HEK293 (cell line): Measurements from ENCODE around the gene DAAM1.

Experiments
- CTCF ChIA-PET: fragments of 350-600 bp; formaldehyde crosslinking; extraction: SDS; loops from one replicate; lab custom pipeline; 2021; ENCODE audit warnings: antibody characterized with exemption; lab: Yijun Ruan, JAX
- POLR2A ChIA-PET: fragments of 300-600 bp; formaldehyde crosslinking; extraction: SDS; loops from one replicate; lab custom pipeline; 2020; ENCODE audit warnings: antibody characterized with exemption, inconsistent platforms; lab: Yijun Ruan, JAX
- H3K27ac ChIP-seq: fragments of 200-500 bp; sonication (Bioruptor generic); 2 replicates; pipeline ENCODE4 v1.5.1; 2014; ENCODE audit warnings: low read depth, low read length, control low read depth, inconsistent platforms; ENCODE audit errors: extremely low read depth
- H3K36me3 ChIP-seq, 2 experiments: fragments of 200-500 bp in 1 of 2; sonication (Bioruptor generic) in 1 of 2; 1 replicate in 1 of 2; 2 replicates in 1 of 2; pipeline ENCODE4 v1.5.1; 2014 to 2017; ENCODE audit warnings: inconsistent platforms in 2 of 2, low read length in 2 of 2; ENCODE audit not compliant: control insufficient read depth in 2 of 2, insufficient read depth in 1 of 2
- H3K4me1 ChIP-seq: fragments of 200-500 bp; sonication (Bioruptor generic); 2 replicates; pipeline ENCODE4 v1.5.1; 2014; ENCODE audit warnings: mild to moderate bottlenecking, low read length, inconsistent platforms; ENCODE audit not compliant: control insufficient read depth, insufficient read depth
- H3K4me3 ChIP-seq: 2 replicates; pipeline ENCODE4 v1.5.1; 2011; ENCODE audit warnings: low read depth, mild to moderate bottlenecking, control low read depth, low read length, moderate library complexity
- H3K9me3 ChIP-seq: fragments of 200-500 bp; sonication (Bioruptor generic); 2 replicates; pipeline ENCODE4 v1.5.1; 2014; ENCODE audit warnings: low read depth, low read length, inconsistent platforms; ENCODE audit not compliant: control insufficient read depth, insufficient read depth
- KLF16 ChIP-seq: fragments of 450-650 bp; formaldehyde crosslinking; IDR thresholded peaks from 2 replicates; pipeline ENCODE4 v1.5.1; 2017; ENCODE audit warnings: missing biosample characterization, missing genetic modification characterization
- ZNF112 ChIP-seq: fragments of 450-650 bp; formaldehyde crosslinking; IDR thresholded peaks from 2 replicates; pipeline ENCODE4 v1.5.0; 2017; ENCODE audit warnings: missing biosample characterization, missing genetic modification characterization
- ZNF24 ChIP-seq: fragments of 450-650 bp; formaldehyde crosslinking; IDR thresholded peaks from 2 replicates; pipeline ENCODE4 v1.5.1; 2016; ENCODE audit warnings: missing biosample characterization, missing genetic modification characterization
- ZNF335 ChIP-seq: fragments of 450-650 bp; formaldehyde crosslinking; conservative IDR thresholded peaks from 2 replicates; pipeline ENCODE4 v1.5.1; 2016; ENCODE audit warnings: missing biosample characterization, missing genetic modification characterization
- ZNF394 ChIP-seq: fragments of 450-650 bp; formaldehyde crosslinking; IDR thresholded peaks from 2 replicates; pipeline ENCODE4 v1.5.1; 2016; ENCODE audit warnings: missing biosample characterization, missing genetic modification characterization, mild to moderate bottlenecking, moderate library complexity, borderline replicate concordance
- ZNF426 ChIP-seq: fragments of 450-650 bp; formaldehyde crosslinking; IDR thresholded peaks from 2 replicates; pipeline ENCODE4 v1.5.1; 2017; ENCODE audit warnings: missing biosample characterization, missing genetic modification characterization, mild to moderate bottlenecking, inconsistent platforms, moderate library complexity
- ZNF514 ChIP-seq: fragments of 450-650 bp; formaldehyde crosslinking; IDR thresholded peaks from 2 replicates; pipeline ENCODE4 v1.5.1; 2016; ENCODE audit warnings: missing biosample characterization, missing genetic modification characterization
- ZNF521 ChIP-seq: fragments of 450-650 bp; formaldehyde crosslinking; IDR thresholded peaks from 2 replicates; pipeline ENCODE4 v1.5.1; 2017; ENCODE audit warnings: missing biosample characterization, mild to moderate bottlenecking, missing genetic modification characterization
- ZNF624 ChIP-seq: fragments of 450-650 bp; formaldehyde crosslinking; IDR thresholded peaks from 2 replicates; pipeline ENCODE4 v1.5.1; 2017; ENCODE audit warnings: missing biosample characterization, missing genetic modification characterization
- ZNF654 ChIP-seq: fragments of 450-650 bp; formaldehyde crosslinking; IDR thresholded peaks from 2 replicates; pipeline ENCODE4 v1.5.1; 2016; ENCODE audit warnings: low read depth, missing biosample characterization, missing genetic modification characterization
- ZNF660 ChIP-seq: fragments of 450-650 bp; IDR thresholded peaks from 2 replicates; pipeline ENCODE4 v1.5.1; 2018; ENCODE audit warnings: missing biosample characterization, mild to moderate bottlenecking, missing genetic modification characterization
- ZNF677 ChIP-seq: fragments of 450-650 bp; IDR thresholded peaks from 2 replicates; pipeline ENCODE4 v1.5.0; 2018; ENCODE audit warnings: missing biosample characterization, mild to moderate bottlenecking, missing genetic modification characterization, moderate library complexity
- TF ChIP-seq, protein P1 (sequence below): fragments of 450-650 bp; formaldehyde crosslinking; IDR thresholded peaks from 2 replicates; pipeline ENCODE4 v1.5.1; 2016; ENCODE audit warnings: missing biosample characterization, missing genetic modification characterization
- TF ChIP-seq, protein P2 (sequence below): fragments of 450-650 bp; formaldehyde crosslinking; IDR thresholded peaks from 2 replicates; pipeline ENCODE4 v1.5.1; 2016; ENCODE audit warnings: missing biosample characterization, missing genetic modification characterization
- TF ChIP-seq, protein P3 (sequence below): fragments of 450-650 bp; formaldehyde crosslinking; IDR thresholded peaks from 2 replicates; pipeline ENCODE4 v1.5.1; 2016; ENCODE audit warnings: missing biosample characterization, missing genetic modification characterization, borderline replicate concordance
- TF ChIP-seq, protein P4 (sequence below): fragments of 450-650 bp; formaldehyde crosslinking; IDR thresholded peaks from 2 replicates; pipeline ENCODE4 v1.5.1; 2016; ENCODE audit warnings: missing biosample characterization, missing genetic modification characterization

The DAAM1 gene

DNA sequence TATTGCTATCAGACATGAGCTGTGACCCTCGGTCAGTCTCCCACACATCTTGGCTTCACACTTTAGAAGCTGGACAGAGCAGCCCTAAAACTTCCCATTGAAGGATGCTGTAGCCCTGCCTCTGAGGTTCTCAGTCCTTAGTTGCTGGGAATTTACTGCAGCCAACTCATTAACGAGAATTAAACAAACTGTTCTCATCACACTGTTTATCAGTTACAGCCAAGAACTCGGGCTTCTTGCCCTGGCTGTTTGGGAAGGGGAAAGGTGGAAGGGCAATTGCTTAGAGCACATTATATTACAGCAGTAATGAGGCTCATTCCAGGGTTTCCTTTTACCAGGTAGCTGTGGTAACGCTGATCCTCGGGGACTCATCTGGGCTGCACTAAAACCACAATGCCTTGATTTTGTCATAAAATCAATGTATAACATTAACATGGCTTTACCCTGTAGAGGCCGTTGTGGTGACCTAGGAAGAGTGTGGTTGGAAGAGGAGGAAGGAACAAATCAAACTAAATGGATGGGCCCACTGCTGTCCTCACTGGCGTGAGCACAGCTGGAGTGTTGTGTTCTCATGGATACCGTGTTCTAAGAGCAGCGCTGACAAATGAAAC, 189.6 kb downstream of the DAAM1 start (continued):
- TF ChIP-seq ZNF394 (tag by site-specific recombination), result no peak

DNA sequence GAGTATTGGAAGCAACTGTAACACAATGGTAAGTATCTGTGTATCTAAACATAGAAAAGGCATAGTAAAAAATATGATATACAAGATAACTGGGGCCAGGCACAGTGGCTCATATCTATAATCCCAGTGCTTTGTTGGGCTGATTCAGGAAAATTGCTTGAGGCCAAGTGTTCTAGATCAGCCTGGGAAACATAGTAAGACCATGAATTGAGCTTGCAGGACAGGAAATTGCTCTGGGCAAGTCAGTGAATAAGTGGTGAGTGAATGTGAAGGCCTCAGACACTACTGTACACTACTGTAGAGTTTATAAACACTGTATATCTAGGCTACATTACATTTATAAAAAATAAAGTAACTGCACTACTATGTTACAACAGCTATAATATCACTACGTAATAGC, 201.5 kb downstream of the DAAM1 start:
- TF ChIP-seq, protein P1, sequence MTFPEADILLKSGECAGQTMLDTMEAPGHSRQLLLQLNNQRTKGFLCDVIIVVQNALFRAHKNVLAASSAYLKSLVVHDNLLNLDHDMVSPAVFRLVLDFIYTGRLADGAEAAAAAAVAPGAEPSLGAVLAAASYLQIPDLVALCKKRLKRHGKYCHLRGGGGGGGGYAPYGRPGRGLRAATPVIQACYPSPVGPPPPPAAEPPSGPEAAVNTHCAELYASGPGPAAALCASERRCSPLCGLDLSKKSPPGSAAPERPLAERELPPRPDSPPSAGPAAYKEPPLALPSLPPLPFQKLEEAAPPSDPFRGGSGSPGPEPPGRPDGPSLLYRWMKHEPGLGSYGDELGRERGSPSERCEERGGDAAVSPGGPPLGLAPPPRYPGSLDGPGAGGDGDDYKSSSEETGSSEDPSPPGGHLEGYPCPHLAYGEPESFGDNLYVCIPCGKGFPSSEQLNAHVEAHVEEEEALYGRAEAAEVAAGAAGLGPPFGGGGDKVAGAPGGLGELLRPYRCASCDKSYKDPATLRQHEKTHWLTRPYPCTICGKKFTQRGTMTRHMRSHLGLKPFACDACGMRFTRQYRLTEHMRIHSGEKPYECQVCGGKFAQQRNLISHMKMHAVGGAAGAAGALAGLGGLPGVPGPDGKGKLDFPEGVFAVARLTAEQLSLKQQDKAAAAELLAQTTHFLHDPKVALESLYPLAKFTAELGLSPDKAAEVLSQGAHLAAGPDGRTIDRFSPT, result no peak
- TF ChIP-seq, all 188 proteins: peak for 0
- Histone ChIP-seq H3K4me1 (no peaks in the 10 kb centered on the region), H3K36me3 (no peaks in the 10 kb centered on the region), H3K27ac (no peak overlapping the region), H3K9me3 (no peaks in the 10 kb centered on the region), H3K4me3 (no peak overlapping the region)
- ChIA-PET CTCF (no interaction called here), POLR2A (no interaction called here)

DNA sequence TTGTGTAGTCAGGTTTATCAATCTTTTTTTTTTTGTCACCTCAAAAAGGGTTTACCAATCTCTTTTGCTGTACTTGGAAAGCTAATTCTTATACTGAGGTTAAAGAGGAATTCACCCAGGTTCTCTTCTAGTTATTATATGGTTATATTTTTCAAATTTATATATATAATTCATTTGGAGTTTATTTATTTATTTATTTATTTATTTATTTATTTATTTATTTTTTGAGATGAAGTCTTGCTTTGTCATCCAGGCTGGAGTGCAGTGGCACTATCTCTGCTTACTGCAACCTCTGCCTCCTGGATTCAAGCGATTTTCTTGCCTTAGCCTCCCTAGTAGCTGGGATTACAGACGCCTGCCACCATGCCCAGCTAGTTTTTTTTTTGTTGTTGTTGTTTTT, 202.9 kb downstream of the DAAM1 start:
- no peaks in the 10 kb centered on the region for H3K9me3 ChIP-seq
- no peaks in the 10 kb centered on the region for H3K4me1 ChIP-seq
- H3K27ac ChIP-seq, result no peak overlapping the region
- CTCF ChIA-PET, result no interaction called here
- TF ChIP-seq ZNF24, result no peak
- TF ChIP-seq ZNF654 (tag by site-specific recombination), result peak; percentile 5; the same call in 1 of the 2 replicates
- TF ChIP-seq ZNF426 (tag by site-specific recombination), result 0 out of 2 replicates have a peak, but pooled peaks have one; percentile 8
- TF ChIP-seq, all 188 proteins: peak for 2
- Histone ChIP-seq H3K36me3 (no peaks in the 10 kb centered on the region), H3K4me3 (no peak overlapping the region)
- POLR2A ChIA-PET, result no interaction called here

DNA sequence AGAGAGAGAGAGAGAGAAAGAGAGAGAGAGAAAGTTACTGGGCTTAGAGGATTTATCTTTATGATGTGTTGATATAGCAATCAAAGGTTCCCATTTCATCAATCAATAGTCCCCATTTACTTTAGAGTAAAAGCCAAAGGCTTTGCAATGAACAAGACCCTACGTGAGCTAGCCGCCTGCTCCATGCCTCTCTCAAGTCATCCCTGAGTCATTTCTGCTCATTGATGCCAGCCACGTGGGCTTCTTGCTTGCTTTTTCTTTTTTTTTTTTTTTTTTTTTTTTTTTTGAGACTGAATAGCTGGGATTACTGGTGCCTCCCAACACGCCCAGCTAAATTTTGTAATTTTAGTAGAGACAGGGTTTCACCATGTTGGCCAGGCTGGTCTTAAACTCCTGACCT, 205.8 kb downstream of the DAAM1 start:
- ChIA-PET POLR2A (no interaction called here), CTCF (no interaction called here)
- Histone ChIP-seq H3K9me3 (no peaks in the 10 kb centered on the region), H3K4me1 (no peaks in the 10 kb centered on the region), H3K27ac (no peak overlapping the region), H3K36me3 (no peaks in the 10 kb centered on the region), H3K4me3 (no peak overlapping the region)
- TF ChIP-seq ZNF514 (tag by site-specific recombination) (no peak), ZNF660 (tag by site-specific recombination) (no peak), KLF16 (tag by site-specific recombination) (no peak), ZNF521 (tag by site-specific recombination) (no peak), ZNF335 (tag by site-specific recombination) (no peak), ZNF112 (tag by site-specific recombination) (no peak), ZNF677 (tag by site-specific recombination) (no peak), ZNF624 (tag by site-specific recombination) (no peak)
- TF ChIP-seq, protein P2, sequence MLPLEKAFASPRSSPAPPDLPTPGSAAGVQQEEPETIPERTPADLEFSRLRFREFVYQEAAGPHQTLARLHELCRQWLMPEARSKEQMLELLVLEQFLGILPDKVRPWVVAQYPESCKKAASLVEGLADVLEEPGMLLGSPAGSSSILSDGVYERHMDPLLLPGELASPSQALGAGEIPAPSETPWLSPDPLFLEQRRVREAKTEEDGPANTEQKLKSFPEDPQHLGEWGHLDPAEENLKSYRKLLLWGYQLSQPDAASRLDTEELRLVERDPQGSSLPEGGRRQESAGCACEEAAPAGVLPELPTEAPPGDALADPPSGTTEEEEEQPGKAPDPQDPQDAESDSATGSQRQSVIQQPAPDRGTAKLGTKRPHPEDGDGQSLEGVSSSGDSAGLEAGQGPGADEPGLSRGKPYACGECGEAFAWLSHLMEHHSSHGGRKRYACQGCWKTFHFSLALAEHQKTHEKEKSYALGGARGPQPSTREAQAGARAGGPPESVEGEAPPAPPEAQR, result no peak
- TF ChIP-seq, protein P3, sequence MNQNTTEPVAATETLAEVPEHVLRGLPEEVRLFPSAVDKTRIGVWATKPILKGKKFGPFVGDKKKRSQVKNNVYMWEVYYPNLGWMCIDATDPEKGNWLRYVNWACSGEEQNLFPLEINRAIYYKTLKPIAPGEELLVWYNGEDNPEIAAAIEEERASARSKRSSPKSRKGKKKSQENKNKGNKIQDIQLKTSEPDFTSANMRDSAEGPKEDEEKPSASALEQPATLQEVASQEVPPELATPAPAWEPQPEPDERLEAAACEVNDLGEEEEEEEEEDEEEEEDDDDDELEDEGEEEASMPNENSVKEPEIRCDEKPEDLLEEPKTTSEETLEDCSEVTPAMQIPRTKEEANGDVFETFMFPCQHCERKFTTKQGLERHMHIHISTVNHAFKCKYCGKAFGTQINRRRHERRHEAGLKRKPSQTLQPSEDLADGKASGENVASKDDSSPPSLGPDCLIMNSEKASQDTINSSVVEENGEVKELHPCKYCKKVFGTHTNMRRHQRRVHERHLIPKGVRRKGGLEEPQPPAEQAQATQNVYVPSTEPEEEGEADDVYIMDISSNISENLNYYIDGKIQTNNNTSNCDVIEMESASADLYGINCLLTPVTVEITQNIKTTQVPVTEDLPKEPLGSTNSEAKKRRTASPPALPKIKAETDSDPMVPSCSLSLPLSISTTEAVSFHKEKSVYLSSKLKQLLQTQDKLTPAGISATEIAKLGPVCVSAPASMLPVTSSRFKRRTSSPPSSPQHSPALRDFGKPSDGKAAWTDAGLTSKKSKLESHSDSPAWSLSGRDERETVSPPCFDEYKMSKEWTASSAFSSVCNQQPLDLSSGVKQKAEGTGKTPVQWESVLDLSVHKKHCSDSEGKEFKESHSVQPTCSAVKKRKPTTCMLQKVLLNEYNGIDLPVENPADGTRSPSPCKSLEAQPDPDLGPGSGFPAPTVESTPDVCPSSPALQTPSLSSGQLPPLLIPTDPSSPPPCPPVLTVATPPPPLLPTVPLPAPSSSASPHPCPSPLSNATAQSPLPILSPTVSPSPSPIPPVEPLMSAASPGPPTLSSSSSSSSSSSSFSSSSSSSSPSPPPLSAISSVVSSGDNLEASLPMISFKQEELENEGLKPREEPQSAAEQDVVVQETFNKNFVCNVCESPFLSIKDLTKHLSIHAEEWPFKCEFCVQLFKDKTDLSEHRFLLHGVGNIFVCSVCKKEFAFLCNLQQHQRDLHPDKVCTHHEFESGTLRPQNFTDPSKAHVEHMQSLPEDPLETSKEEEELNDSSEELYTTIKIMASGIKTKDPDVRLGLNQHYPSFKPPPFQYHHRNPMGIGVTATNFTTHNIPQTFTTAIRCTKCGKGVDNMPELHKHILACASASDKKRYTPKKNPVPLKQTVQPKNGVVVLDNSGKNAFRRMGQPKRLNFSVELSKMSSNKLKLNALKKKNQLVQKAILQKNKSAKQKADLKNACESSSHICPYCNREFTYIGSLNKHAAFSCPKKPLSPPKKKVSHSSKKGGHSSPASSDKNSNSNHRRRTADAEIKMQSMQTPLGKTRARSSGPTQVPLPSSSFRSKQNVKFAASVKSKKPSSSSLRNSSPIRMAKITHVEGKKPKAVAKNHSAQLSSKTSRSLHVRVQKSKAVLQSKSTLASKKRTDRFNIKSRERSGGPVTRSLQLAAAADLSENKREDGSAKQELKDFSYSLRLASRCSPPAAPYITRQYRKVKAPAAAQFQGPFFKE, result no peak
- TF ChIP-seq, protein P4, sequence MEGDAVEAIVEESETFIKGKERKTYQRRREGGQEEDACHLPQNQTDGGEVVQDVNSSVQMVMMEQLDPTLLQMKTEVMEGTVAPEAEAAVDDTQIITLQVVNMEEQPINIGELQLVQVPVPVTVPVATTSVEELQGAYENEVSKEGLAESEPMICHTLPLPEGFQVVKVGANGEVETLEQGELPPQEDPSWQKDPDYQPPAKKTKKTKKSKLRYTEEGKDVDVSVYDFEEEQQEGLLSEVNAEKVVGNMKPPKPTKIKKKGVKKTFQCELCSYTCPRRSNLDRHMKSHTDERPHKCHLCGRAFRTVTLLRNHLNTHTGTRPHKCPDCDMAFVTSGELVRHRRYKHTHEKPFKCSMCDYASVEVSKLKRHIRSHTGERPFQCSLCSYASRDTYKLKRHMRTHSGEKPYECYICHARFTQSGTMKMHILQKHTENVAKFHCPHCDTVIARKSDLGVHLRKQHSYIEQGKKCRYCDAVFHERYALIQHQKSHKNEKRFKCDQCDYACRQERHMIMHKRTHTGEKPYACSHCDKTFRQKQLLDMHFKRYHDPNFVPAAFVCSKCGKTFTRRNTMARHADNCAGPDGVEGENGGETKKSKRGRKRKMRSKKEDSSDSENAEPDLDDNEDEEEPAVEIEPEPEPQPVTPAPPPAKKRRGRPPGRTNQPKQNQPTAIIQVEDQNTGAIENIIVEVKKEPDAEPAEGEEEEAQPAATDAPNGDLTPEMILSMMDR (tag by site-specific recombination), result no peak
